DMS114 treated with DMSO at 0.1 percent for 48 hours (cell line): ENCODE measurements around the gene ZNF217.
"Not testable (repeated sequence)": the region's sequence is repeated elsewhere in the genome, so short reads cannot be mapped to it uniquely, and the experiment has no call there.

ENCODE experiments used
- DNase-seq: peaks from one replicate; lab custom pipeline; 2025; ENCODE audit not compliant: unreplicated experiment; lab: John Stamatoyannopoulos, UW

ZNF217 gene

DNA sequence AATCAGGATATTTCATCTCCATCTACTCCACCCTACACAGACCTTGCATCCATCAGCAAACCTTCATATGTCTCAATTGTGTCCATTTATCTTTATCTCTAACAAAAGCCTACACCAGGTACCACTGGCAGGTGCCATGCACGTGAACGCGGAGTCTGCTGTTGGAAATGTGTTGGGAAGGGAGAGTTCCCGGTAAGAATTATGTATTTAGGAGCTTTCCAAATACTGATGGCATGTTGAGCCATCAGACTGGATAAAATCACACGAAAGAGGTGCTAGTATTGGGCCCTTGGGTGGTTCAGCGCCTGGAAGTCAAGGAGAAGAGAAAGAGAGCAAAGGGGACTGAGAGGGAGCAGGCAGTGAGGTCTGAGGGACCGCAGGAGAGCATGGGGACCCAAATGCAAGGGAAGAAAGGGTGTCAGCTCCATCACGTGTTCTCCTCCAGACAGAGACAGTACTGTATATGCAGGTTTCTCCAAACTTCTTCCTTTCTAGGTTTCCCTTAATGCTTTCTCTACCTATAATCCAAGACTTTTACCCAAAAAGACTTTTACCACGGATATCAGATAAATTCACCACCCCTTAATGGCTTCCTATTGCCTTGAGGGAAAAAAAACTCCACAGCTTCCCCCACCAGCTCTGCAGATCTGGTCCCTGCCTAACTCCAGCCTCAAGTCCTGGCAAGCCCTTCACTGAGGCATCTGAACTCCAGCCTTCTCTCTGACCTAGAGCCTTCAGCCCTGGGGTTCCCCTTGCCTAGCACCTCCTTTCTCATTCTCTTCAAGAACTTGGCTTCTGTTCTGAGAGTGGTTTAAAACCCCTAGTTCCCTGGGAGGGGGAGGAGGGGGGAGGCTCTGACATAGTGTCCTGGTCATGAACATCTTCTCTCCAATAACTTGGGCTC, 4.8 kb upstream of the ZNF217 start:
- DNase-seq: no peak

DNA sequence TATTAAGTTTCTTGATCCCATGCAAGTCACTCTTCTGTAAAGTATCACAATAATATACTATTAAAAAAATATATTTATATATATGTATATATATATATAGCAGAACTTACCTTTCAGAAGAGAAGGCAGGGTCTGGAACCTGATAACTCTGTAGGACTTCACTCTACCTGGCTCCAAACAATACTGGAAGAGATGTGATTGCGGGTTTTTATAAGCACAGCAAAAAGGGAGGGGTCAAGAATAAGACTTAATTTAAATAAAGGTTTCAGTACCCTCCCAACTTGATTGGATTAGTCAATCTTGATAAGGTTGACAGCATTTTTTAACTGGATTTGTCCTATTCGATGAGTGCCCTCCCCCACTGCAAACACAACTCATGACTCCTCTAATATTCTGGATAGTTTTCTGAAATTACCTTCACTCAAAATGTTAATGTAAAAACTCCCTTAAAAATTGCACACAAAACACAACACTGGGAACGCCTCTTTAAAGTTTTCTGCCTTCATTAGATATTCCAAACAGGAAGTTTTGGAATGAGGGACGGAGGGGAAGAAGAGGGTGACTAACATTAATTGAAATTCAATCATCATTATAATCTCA, 4.0 kb upstream of the ZNF217 start:
- DNase-seq: no peak

DNA sequence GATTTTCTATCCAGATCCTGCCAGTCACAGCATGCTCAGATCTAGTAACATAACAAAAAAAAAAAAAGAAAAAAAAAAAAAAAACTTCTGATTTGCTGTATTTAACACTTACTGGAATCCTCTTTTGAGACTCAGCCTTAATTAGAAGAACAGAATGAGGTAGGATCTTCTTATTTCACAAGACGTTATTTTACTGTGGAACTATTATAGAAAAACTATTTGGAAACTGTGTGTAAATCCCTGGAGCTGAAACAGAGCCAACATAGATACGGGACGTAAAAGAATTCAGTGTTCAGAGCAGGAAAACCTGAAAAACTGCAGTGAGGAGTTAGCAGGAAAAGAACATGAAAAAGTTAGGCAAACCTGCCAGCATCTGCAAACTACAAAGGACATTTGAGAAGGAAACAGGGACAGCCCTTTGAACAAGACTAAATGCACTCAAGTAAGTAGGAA, 3.4 kb upstream of the ZNF217 start:
- no peak for DNase-seq

DNA sequence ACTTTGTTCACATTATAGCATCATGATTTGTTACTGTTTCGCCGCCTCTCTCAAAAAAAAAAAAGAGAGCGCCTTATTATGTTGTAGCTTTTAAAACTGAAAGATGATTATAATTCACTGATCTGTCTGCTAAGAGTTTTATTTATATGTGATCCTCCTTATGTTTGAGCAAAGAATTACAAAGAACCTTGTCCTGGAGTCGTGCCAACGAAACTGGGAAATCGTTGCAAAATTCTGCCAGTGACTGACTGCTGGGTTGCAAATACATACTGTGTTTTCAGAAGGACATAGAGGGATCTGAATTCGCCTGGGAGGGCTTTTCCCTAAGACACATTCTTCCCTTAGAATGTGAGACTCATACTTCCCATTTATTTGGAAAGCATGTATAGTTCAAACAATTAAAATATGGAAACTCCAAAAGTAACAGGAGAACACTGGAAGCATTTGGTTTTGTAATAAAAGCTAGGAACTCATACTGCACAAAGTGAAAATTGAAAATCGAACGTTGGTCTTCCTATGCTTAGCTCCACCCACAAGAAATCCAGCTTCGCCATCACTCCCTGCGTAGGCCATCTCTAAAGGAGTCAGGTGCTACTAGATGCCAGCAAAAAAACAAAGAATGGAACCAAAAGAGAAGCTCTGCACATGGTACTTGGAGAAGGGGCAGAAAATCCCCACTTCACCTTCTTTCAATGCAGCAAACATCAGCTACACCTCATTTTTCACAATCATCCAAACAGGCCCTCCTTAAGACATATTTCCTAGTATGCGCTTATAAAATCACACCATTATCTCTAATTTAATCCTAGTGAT, 2.8 kb upstream of the ZNF217 start:
- DNase-seq: peak; percentile 81

DNA sequence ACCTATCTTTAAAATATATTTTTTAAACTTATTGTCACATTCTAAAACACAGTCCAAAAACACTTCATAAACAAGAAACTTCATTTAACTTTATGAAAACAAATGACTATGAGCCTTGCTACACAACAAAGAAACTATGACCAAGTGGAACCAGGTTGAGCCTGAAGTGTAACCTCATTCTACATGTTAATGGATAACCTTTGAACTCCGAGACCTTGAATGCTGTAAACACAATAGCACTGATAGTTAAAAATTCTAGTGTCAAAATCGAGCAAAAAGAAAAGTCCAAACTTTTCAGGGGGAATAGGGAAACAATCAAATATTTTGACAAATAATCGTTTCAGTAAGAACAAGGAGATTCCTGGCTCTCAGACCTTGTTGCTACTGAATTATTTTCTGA, 2.1 kb upstream of the ZNF217 start:
- not testable (repeated sequence) for DNase-seq

GRCh38 chr20:53595018-53595378, 1.4 kb upstream of the ZNF217 start:
- DNase-seq: no peak

DNA sequence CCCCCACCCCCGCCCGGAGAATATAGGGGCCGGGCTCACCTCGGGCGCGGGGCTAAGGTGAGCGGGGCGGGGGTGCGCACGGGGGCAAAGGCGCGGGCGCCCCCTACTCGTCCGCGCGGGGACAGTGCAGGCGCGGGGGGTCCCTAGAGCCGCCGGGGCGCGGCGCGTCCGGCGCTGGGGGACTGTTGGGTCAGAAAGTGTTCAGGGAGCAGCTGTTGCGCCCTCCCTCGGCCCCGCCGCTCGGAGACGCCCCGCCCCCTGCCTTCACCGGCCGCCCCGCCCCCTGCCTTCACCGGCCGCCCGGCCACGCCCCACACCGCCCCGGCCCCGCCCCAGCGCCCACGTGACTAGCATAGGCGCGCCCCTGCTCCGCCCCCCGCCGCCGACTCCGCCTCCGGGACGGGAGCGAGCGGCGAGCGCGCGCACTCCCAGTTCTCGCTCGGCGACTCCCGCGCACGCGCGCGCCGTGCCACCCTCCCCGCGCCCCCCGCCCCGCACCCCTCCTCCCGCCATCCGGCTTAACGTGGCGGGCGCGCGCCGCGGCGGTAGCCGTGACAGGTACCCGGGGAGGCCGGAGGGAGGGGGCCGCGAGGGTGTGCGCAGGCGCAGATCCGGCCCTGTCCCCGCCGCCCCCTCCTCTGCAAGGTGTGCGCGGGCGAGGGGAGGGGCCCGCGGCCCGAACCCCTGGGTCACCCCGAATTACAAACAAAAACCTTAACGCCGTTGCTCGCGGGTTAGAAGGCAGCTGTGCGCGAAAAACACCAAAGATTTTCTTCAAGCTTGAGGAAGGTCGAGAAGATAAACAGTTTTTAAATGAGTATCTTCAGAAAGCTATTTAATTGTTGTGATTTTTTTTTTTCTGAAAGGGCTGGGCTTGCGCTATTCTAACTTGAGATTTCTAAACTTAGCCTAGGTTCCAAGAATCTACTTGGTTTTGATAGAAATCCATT, 704 bp upstream of the ZNF217 start:
- peak; percentile 95 for DNase-seq

GRCh38 chr20:53592992-53593465, 610 bp downstream of the ZNF217 start:
- DNase-seq: no peak

- DNase-seq: not testable (repeated sequence)
These were observed 1.1 kb downstream of the ZNF217 start for GRCh38 chr20:53592454-53592991.

DNA sequence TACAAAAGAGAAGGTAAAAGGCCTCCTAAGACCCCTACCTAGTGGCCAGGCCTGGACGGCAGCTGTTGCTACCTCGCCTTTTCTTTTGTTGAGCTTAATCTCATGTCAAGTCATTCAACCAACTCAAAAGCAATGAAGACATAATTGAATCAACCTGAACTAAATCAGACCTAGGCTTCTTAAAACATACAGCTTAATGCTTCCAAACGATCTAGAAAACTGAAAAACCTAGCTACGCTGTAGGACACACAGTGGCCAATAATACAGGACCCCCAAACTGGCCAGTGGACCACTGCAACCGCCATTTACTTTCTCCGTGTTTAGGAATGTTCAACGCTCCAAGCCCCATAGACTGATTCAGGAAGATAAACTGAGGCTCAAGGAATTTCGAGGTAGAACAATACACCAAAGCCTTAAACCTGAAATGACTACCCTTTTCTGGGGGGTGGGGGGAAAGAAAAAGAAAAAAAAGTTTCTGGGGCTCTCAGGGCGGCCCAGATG, 1.6 kb downstream of the ZNF217 start:
- not testable (repeated sequence) for DNase-seq

GRCh38 chr20:53591206-53591741, 2.4 kb downstream of the ZNF217 start:
- DNase-seq: not testable (repeated sequence)

- not testable (repeated sequence) for DNase-seq
These were observed 3.0 kb downstream of the ZNF217 start for GRCh38 chr20:53590608-53591007.

DNA sequence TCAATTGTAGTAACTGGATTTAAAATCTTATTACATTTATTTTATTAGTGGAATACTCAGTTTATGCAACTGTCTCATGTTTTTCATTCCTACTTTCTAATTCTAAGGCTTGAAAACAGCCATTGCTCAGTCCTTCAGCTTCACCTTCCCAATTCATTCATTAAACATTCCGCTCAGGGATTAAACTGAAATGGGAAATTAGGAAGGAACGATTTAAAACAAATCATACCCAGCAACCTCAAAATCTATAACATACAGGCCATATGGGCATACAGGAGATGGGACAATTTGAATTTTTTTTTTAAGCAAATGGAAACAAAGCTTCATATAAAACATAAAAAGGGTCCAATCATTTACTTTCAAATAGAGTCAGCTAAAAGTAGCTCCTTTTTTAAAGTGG, 3.5 kb downstream of the ZNF217 start:
- DNase-seq: not testable (repeated sequence)

- not testable (repeated sequence) for DNase-seq
These were observed 4.1 kb downstream of the ZNF217 start for GRCh38 chr20:53589321-53590065.

- DNase-seq: not testable (repeated sequence)
These were observed 6.4 kb downstream of the ZNF217 start for GRCh38 chr20:53587157-53587703.

- DNase-seq: no peak
These were observed 7.0 kb downstream of the ZNF217 start for GRCh38 chr20:53586640-53587039.

DNA sequence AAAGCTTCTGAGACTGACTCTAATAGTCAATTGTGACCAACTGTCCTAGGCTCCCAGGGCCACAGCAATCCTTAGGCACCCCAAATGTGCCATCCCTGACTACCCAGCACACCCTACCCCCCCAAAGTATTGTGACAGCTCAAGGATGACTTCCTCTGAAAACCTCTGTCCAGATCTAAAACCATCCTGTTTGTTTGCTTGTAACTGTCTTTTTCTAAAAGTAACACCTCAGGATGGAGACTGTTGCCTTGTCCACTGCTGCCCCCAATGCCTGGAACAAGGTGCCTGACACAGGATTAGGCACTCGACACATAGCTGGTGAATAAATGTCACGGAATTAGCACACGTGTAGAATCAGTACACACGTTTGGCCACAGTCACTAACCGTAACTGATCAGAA, 7.7 kb downstream of the ZNF217 start:
- DNase-seq: not testable (repeated sequence)

GRCh38 chr20:53585004-53585569, 8.6 kb downstream of the ZNF217 start:
- DNase-seq: not testable (repeated sequence)
